GM12878 (cell line): Measurements from ENCODE around the gene GMCL1. TPM values are rescaled to one million over a fixed set of nuclear protein-coding genes. Genes with fewer than 3 reads are reported as not detected.

Experiments
- ATAC-seq: fragments of 200-7000 bp; cut with Tn5 transposase; 3 replicates; pipeline ENCODE4 v1.9.1; 2020; ENCODE audit warnings: mild to moderate bottlenecking, moderate library complexity
- BruUV-seq: library from RNA; stranded (reverse); fragments of 400-500 nt; replicated peaks from 2 replicates; lab custom pipeline; 2021; lab: Mats Ljungman, UMichigan
- CTCF ChIA-PET: fragments of 300-600 bp; sonication (Branson Sonifier 250); formaldehyde crosslinking; extraction: SDS; loops from one replicate; lab custom pipeline; 2021; ENCODE audit warnings: inconsistent platforms; lab: Yijun Ruan, JAX
- POLR2A ChIA-PET: fragments of 350-600 bp; formaldehyde crosslinking; extraction: SDS; loops from one replicate; lab custom pipeline; 2021; ENCODE audit warnings: inconsistent platforms; lab: Charles Lee
- RAD21 ChIA-PET: fragments of 300-600 bp; sonication (Branson Sonifier 250); formaldehyde crosslinking; loops from one replicate; lab custom pipeline; 2023; ENCODE audit warnings: antibody characterized with exemption; ENCODE audit not compliant: unreplicated experiment; lab: Charles Lee
- SMC1A ChIA-PET: fragments of 300-600 bp; sonication (Branson Sonifier 250); formaldehyde crosslinking; loops from one replicate; lab custom pipeline; 2023; ENCODE audit not compliant: unreplicated experiment, uncharacterized antibody; lab: Charles Lee
- DNase-seq: peaks from one replicate; pipeline ENCODE4 v3.0.0-alpha.2; 2011; ENCODE audit warnings: low read depth, low spot score
- FAIRE-seq: peaks from 3 replicates; lab custom pipeline; 2011; peaks lifted over from hg19 to GRCh38; lab: Jason Lieb, UNC
- H2AFZ ChIP-seq: 2 replicates; pipeline ENCODE4 v1.6.0; 2011; ENCODE audit warnings: low read depth, low read length, control low read depth; ENCODE audit not compliant: control insufficient read depth
- H3K27ac ChIP-seq: 2 replicates; pipeline ENCODE4 v1.5.1; 2011; ENCODE audit warnings: control low read depth; ENCODE audit not compliant: control insufficient read depth, insufficient read depth
- H3K27me3 ChIP-seq, 2 experiments: replicated peaks in 1 of 2; 2 replicates each; pipeline versions ENCODE4 v1.6.0 to v1.6.1; 2011; ENCODE audit warnings: low read length in 1 of 2; ENCODE audit not compliant: control insufficient read depth in 2 of 2, insufficient read depth in 2 of 2
- H3K36me3 ChIP-seq, 2 experiments: 2 replicates each; pipeline ENCODE4 v1.5.1; 2011; ENCODE audit warnings: low read length in 1 of 2; ENCODE audit not compliant: control insufficient read depth in 2 of 2, insufficient read depth in 2 of 2
- H3K4me1 ChIP-seq: 2 replicates; pipeline ENCODE4 v1.6.1; 2011; ENCODE audit warnings: mild to moderate bottlenecking, low read length, moderate library complexity, mixed read lengths; ENCODE audit not compliant: control insufficient read depth, insufficient read depth
- H3K4me2 ChIP-seq: 2 replicates; pipeline ENCODE4 v1.6.0; 2011; ENCODE audit warnings: control low read depth; ENCODE audit not compliant: control insufficient read depth, insufficient read depth
- H3K4me3 ChIP-seq: fragments of 200-600 bp; sonication (generic); 2 replicates; pipeline ENCODE4 v1.5.1; 2016
- H3K79me2 ChIP-seq: 2 replicates; pipeline ENCODE4 v1.6.0; 2011; ENCODE audit warnings: low read length; ENCODE audit not compliant: control insufficient read depth, insufficient read depth
- H3K9ac ChIP-seq: 2 replicates; pipeline ENCODE4 v1.8.0; 2011; ENCODE audit warnings: low read length, control low read depth, mixed read lengths; ENCODE audit not compliant: control insufficient read depth, insufficient read depth
- H3K9me3 ChIP-seq: replicated peaks from 3 replicates; pipeline ENCODE4 v1.5.1; 2011; ENCODE audit warnings: mild to moderate bottlenecking, low read length; ENCODE audit not compliant: control insufficient read depth, insufficient read depth
- H4K20me1 ChIP-seq: 2 replicates; pipeline ENCODE4 v1.6.0; 2011; ENCODE audit not compliant: control insufficient read depth, insufficient read depth
- BRCA1 ChIP-seq: IDR thresholded peaks from 2 replicates; pipeline ENCODE4 v1.6.1; 2011; ENCODE audit warnings: low read depth, low read length, improper control_type of control experiment
- CEBPB ChIP-seq, 2 experiments: fragments of 150-350 bp in 1 of 2; IDR thresholded peaks; 2 replicates each; pipeline ENCODE4 v1.6.1; 2012 to 2014; ENCODE audit warnings: low read depth in 2 of 2, low read length in 2 of 2, borderline replicate concordance in 1 of 2, inconsistent platforms in 1 of 2
- CHD4 ChIP-seq: fragments of 200-600 bp; sonication (generic); IDR thresholded peaks from 2 replicates; pipeline ENCODE4 v1.6.1; 2016; ENCODE audit warnings: mild to moderate bottlenecking
- FOS ChIP-seq: IDR thresholded peaks from 3 replicates; pipeline ENCODE4 v1.6.1; 2011; ENCODE audit warnings: borderline replicate concordance; ENCODE audit not compliant: insufficient read length; ENCODE audit errors: extremely low read depth
- IRF5 ChIP-seq: fragments of 450-650 bp; IDR thresholded peaks from 2 replicates; pipeline ENCODE4 v1.6.1; 2017; ENCODE audit warnings: borderline replicate concordance
- MEF2B ChIP-seq: fragments of 450-650 bp; IDR thresholded peaks from 2 replicates; pipeline ENCODE4 v1.6.1; 2018; ENCODE audit warnings: mild to moderate bottlenecking, moderate library complexity; ENCODE audit not compliant: partially characterized antibody, poor library complexity, severe bottlenecking
- RCOR1 ChIP-seq: conservative IDR thresholded peaks from 2 replicates; pipeline ENCODE4 v1.6.1; 2012; ENCODE audit warnings: low read depth, low read length, improper control_type of control experiment
- ZBED1 ChIP-seq: IDR thresholded peaks from 2 replicates; pipeline ENCODE4 v1.6.1; 2016; ENCODE audit warnings: borderline replicate concordance
- ZBTB33 ChIP-seq: fragments of 450-650 bp; IDR thresholded peaks from 2 replicates; pipeline ENCODE4 v1.6.1; 2017; ENCODE audit warnings: mild to moderate bottlenecking
- ZNF384 ChIP-seq: IDR thresholded peaks from 2 replicates; pipeline ENCODE4 v1.6.1; 2012; ENCODE audit warnings: low read depth, mild to moderate bottlenecking, low read length, improper control_type of control experiment, borderline replicate concordance
- ZNF622 ChIP-seq: fragments of 450-650 bp; IDR thresholded peaks from 2 replicates; pipeline ENCODE4 v1.6.1; 2017; ENCODE audit warnings: mild to moderate bottlenecking, inconsistent platforms
- WGBS: methylation state at CpG from one replicate; pipeline ENCODE4 v1.1.6; 2016; ENCODE audit warnings: low lambda C conversion rate; ENCODE audit not compliant: insufficient replicate concordance, insufficient coverage; ENCODE audit errors: missing lambda C conversion rate; 5-methylcytosine and 5-hydroxymethylcytosine counted together
- in situ Hi-C: fragments of 300-500 bp; cut with MboI; formaldehyde crosslinking; loops from 9 replicates; pipeline ENCODE4 v1.14.3; 2018; ENCODE audit warnings: mixed read lengths
- intact Hi-C: fragments of 100-400 bp; cut with micrococcal nuclease; formaldehyde crosslinking; loops from one replicate; pipeline ENCODE4 v1.14.2; 2022; ENCODE audit not compliant: unreplicated experiment
- polyA plus RNA-seq, 11 experiments: library from polyadenylated mRNA; depleted of rRNA in 4 of 11; unstranded in 6 of 11; stranded (reverse) in 5 of 11; fragments of >200 nt; fragmentation: Nextera tagmentation in 4 of 11; fragmentation: Illumina TruSeq in 1 of 11; extraction: Ambion mirVana in 4 of 11; extraction: Trizol in 1 of 11; gene quantifications; 1 replicate in 1 of 11; 2 replicates in 10 of 11; pipeline versions ENCODE4 v1.2.1 to v1.2.3, GENCODE V29; 2011 to 2016; ENCODE audit warnings: inconsistent platforms in 2 of 11, missing spikeins in 2 of 11, low read depth in 1 of 11
- total RNA-seq, 4 experiments: library from RNA; depleted of rRNA in 3 of 4; stranded (reverse); fragments of >200 nt in 3 of 4; fragmentation: Illumina TruSeq in 1 of 4; extraction: Trizol in 1 of 4; gene quantifications; 2 replicates each; pipeline versions ENCODE4 v1.2.1 to v1.2.3, GENCODE V29; 2013 to 2021
- TF ChIP-seq, protein P1 (sequence below): fragments of 450-650 bp; IDR thresholded peaks from 2 replicates; pipeline ENCODE4 v1.6.1; 2017; ENCODE audit warnings: mild to moderate bottlenecking, low read depth, inconsistent platforms; ENCODE audit not compliant: poor library complexity, severe bottlenecking
- TF ChIP-seq, protein P2 (sequence below): fragments of 150-350 bp; IDR thresholded peaks from 2 replicates; pipeline ENCODE4 v1.6.1; 2016; ENCODE audit warnings: low read depth, low read length

GMCL1 gene
- total and polyA plus RNA-seq, 10 of the 15 experiments (the other 5 are each of a cell fraction or from before 2014, with no cell fraction given): 3.7 to 21.4 (median 12.3) TPM

DNA sequence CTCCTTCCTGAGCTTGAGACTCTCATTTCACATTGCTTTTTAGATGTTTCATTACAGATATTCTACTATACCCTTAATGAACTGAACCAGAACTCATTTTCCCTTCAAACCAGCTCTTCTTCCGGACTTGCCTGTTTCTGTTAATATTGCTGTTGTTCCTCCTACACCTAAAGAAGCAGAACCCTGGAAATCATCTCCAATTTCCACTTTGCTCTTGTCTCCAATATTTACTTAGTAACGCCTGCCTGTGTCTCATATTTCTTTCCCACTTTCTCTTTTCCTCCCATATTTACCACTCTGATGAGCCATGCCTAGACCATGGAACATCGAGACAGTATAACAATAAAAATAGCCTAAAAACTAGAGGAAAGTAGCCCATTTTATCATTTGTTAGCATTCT lies 17.9 kb upstream of the GMCL1 start (continued):
- no peak for TF ChIP-seq IRF5
- TF ChIP-seq ZNF622: no peak
- no peak for TF ChIP-seq ZBTB33
- no peak for TF ChIP-seq FOS
- TF ChIP-seq MEF2B: no peak
- TF ChIP-seq ZBED1: no peak
- TF ChIP-seq ZNF384: no peak

DNA sequence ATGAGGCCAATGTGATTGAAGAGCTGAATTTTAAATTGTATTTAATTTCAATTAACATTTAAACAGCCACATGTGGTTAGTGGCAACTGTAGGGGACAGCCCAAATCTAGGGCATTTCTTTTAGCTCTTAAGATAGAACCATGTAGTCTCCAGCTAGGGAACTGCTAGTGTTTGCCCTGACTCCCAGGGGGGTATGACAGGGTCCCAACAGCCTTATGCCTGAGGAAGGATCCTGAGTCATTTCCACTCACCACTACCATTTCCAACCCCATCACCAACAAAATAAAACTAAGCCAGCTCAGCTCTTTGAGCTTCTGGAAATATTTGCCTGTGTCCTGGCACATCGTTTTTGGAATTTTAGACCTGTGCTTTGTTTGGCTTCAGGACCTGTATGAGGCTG lies 13.7 kb upstream of the GMCL1 start:
- no peaks in the 10 kb centered on the region for H4K20me1 ChIP-seq
- no peak overlapping the region for H2AFZ ChIP-seq
- no TSS peak for BruUV-seq
- H3K9me3 ChIP-seq: no peaks in the 10 kb centered on the region
- H3K4me3 ChIP-seq: no peak overlapping the region
- no peak overlapping the region for H3K9ac ChIP-seq
- ChIA-PET CTCF (interaction anchor here (0.6 to 13.5 kb wide), 25 partner anchors 9 to 439 kb away, joined by 3 to 408 read pairs (median 8); partner anchors contain the start of genes ANXA4, GMCL1 and MXD1), SMC1A (interaction anchor here (0.6 to 8.2 kb wide), 26 partner anchors 9 to 327 kb away, joined by 3 to 290 read pairs (median 14); partner anchors contain the start of genes ANXA4 and GMCL1), RAD21 (interaction anchor here (1.0 to 8.1 kb wide), 21 partner anchors 10 to 328 kb away, joined by 3 to 245 read pairs (median 7); partner anchors contain the start of gene ANXA4), POLR2A (interaction anchor here (1.0 to 4.7 kb wide), 8 partner anchors 11 to 95 kb away, joined by 3 to 22 read pairs (median 12); partner anchors contain the start of gene ANXA4)
- ATAC-seq (no peak), DNase-seq (no peak), FAIRE-seq (no peak)
- peaks cover 1 to 11% of the 10 kb centered on the region in 2 experiments; a peak in 2 of 4 replicates for H3K36me3 ChIP-seq
- intact Hi-C loops (loop anchor here (2.0 to 5.0 kb wide), 4 partner anchors 13 to 258 kb away; partner anchors contain the start of gene ANXA4), in situ Hi-C loops (loop anchor here (25.0 kb wide), 1 partner anchor 253 kb away; no protein-coding TSS in a partner anchor)
- H3K4me1 ChIP-seq: no peaks in the 10 kb centered on the region
- no peak overlapping the region for H3K27ac ChIP-seq
- H3K27me3 ChIP-seq: no peaks in the 10 kb centered on the region
- 86% methylated on average over 1 of the region's 1 CpG for WGBS
- no peak overlapping the region for H3K4me2 ChIP-seq
- H3K79me2 ChIP-seq: no peaks in the 10 kb centered on the region
- TF ChIP-seq, protein P1, sequence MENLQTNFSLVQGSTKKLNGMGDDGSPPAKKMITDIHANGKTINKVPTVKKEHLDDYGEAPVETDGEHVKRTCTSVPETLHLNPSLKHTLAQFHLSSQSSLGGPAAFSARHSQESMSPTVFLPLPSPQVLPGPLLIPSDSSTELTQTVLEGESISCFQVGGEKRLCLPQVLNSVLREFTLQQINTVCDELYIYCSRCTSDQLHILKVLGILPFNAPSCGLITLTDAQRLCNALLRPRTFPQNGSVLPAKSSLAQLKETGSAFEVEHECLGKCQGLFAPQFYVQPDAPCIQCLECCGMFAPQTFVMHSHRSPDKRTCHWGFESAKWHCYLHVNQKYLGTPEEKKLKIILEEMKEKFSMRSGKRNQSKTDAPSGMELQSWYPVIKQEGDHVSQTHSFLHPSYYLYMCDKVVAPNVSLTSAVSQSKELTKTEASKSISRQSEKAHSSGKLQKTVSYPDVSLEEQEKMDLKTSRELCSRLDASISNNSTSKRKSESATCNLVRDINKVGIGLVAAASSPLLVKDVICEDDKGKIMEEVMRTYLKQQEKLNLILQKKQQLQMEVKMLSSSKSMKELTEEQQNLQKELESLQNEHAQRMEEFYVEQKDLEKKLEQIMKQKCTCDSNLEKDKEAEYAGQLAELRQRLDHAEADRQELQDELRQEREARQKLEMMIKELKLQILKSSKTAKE: no peak
- TF ChIP-seq, protein P2, sequence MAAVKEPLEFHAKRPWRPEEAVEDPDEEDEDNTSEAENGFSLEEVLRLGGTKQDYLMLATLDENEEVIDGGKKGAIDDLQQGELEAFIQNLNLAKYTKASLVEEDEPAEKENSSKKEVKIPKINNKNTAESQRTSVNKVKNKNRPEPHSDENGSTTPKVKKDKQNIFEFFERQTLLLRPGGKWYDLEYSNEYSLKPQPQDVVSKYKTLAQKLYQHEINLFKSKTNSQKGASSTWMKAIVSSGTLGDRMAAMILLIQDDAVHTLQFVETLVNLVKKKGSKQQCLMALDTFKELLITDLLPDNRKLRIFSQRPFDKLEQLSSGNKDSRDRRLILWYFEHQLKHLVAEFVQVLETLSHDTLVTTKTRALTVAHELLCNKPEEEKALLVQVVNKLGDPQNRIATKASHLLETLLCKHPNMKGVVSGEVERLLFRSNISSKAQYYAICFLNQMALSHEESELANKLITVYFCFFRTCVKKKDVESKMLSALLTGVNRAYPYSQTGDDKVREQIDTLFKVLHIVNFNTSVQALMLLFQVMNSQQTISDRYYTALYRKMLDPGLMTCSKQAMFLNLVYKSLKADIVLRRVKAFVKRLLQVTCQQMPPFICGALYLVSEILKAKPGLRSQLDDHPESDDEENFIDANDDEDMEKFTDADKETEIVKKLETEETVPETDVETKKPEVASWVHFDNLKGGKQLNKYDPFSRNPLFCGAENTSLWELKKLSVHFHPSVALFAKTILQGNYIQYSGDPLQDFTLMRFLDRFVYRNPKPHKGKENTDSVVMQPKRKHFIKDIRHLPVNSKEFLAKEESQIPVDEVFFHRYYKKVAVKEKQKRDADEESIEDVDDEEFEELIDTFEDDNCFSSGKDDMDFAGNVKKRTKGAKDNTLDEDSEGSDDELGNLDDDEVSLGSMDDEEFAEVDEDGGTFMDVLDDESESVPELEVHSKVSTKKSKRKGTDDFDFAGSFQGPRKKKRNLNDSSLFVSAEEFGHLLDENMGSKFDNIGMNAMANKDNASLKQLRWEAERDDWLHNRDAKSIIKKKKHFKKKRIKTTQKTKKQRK: no peak
- TF ChIP-seq BRCA1 (no peak), CHD4 (no peak), RCOR1 (no peak), CEBPB (IDR thresholded peaks at IDR 0.05; ENCODE audit: borderline replicate concordance in 1 of 2, low read depth in 2 of 2, low read length in 2 of 2) (no peak)
